WERI-Rb-1 (cell line): ENCODE results near the gene GDF10.
A peak's percentile ranks its signal among the peaks of the same experiment; 100 is the strongest.

Experiments used
- DNase-seq: peaks from one replicate; pipeline ENCODE4 v3.0.0-alpha.2; 2020
- H3K27ac ChIP-seq: fragments of 250-450 bp; sonication (Bioruptor Pico); 2 replicates; pipeline ENCODE4 v1.5.1; 2020; ENCODE audit warnings: mild to moderate bottlenecking, moderate library complexity
- H3K27me3 ChIP-seq: fragments of 250-450 bp; sonication (Bioruptor Pico); 2 replicates; pipeline ENCODE4 v1.5.1; 2021; ENCODE audit warnings: mild to moderate bottlenecking, low read depth, moderate library complexity; ENCODE audit not compliant: insufficient read depth, severe bottlenecking
- H3K36me3 ChIP-seq: fragments of 250-450 bp; sonication (Bioruptor Pico); 2 replicates; pipeline ENCODE4 v1.5.1; 2020; ENCODE audit warnings: mild to moderate bottlenecking, moderate library complexity
- H3K4me3 ChIP-seq: 2 replicates; pipeline ENCODE4 v1.5.1; 2011; ENCODE audit warnings: low read depth, mild to moderate bottlenecking, control low read depth, low read length
- H3K9me3 ChIP-seq: fragments of 250-450 bp; sonication (Bioruptor Pico); 2 replicates; pipeline ENCODE4 v1.5.1; 2021; ENCODE audit warnings: mild to moderate bottlenecking, moderate library complexity; ENCODE audit not compliant: severe bottlenecking
- TF ChIP-seq, protein P1 (sequence below): IDR thresholded peaks from 2 replicates; pipeline ENCODE4 v1.5.1; 2011; ENCODE audit warnings: low read depth, mild to moderate bottlenecking, control low read depth, inconsistent platforms, low read length

The GDF10 gene

DNA sequence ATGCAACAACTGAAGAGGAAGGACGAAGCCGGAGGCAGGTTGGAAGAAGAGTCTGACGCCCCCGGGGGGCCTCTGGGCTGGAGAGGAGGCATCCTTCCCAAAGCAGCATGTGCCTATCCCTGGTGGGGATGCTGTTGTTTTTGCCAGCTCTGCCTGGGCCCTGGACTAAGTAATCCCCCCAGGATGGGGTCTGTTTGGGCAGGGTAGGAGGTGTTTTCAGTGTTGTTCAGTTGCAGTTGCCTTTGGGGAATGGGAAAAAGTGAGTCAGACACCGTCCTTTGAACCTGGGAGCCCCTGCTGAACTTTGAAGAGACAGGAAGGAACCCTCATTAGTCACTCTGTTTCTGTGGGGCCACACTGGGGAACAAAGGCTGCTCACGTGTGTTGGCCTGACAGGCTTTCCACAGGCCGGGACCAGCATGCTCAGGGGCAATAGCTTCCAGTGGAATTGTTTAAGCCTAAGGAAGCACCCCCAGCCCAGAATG lies 35.2 kb upstream of the GDF10 start:
- DNase-seq: no peak
- no peaks in the 10 kb centered on the region for H3K9me3 ChIP-seq

DNA sequence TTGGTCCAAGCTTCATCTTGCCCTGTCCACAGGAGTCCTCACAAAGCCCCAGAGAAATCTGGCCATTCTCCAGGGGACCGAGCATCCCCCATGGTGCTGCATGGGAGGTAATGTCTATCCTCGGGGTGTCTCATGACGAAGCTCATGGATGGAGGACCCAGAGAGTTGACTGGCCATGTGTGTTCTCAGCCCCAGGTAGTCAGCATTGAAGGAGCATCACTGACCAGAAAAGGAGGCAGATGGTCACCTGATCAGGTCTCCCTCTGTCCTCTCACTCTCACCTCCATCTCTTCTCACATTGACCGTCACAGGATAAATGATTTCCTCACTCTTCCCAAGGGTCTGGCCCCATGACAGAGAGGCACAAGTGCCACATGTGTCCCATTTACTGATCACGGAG lies 33.4 kb upstream of the GDF10 start:
- no peak for DNase-seq
- TF ChIP-seq, protein P1, sequence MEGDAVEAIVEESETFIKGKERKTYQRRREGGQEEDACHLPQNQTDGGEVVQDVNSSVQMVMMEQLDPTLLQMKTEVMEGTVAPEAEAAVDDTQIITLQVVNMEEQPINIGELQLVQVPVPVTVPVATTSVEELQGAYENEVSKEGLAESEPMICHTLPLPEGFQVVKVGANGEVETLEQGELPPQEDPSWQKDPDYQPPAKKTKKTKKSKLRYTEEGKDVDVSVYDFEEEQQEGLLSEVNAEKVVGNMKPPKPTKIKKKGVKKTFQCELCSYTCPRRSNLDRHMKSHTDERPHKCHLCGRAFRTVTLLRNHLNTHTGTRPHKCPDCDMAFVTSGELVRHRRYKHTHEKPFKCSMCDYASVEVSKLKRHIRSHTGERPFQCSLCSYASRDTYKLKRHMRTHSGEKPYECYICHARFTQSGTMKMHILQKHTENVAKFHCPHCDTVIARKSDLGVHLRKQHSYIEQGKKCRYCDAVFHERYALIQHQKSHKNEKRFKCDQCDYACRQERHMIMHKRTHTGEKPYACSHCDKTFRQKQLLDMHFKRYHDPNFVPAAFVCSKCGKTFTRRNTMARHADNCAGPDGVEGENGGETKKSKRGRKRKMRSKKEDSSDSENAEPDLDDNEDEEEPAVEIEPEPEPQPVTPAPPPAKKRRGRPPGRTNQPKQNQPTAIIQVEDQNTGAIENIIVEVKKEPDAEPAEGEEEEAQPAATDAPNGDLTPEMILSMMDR: no peak
- Histone ChIP-seq H3K27me3 (no peaks in the 10 kb centered on the region), H3K36me3 (no peaks in the 10 kb centered on the region), H3K27ac (no peak overlapping the region), H3K4me3 (no peak overlapping the region), H3K9me3 (no peaks in the 10 kb centered on the region)

More for the DNA sequence above, 35.2 kb upstream of the GDF10 start:
- H3K36me3 ChIP-seq: no peaks in the 10 kb centered on the region
- TF ChIP-seq, protein P1: no peak
- H3K27me3 ChIP-seq: no peaks in the 10 kb centered on the region
- no peak overlapping the region for H3K27ac ChIP-seq
- H3K4me3 ChIP-seq: no peak overlapping the region

DNA sequence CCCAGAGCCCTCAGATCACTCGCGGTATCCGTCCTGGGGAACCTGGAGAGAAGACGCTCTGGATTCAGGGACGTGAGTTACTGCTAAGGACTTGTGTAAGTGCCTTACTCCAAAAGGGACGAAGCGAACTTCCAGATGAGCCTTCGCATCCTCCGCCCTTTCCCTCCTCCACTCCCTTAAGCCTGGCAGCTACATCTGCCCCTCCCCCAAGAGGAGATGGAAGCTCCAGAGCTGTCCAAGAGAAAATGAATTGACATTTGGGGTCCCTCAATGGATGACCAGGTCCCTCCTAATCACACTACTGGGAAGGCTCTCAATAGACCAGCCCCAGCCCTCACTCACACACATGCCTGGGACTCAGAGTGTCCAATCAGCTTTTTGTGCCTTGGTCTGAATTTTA lies 31.3 kb upstream of the GDF10 start:
- Histone ChIP-seq H3K9me3 (peaks cover 3% of the 10 kb centered on the region), H3K27ac (no peak overlapping the region), H3K4me3 (no peak overlapping the region), H3K36me3 (no peaks in the 10 kb centered on the region), H3K27me3 (no peaks in the 10 kb centered on the region)
- TF ChIP-seq, protein P1: no peak
- DNase-seq: no peak

DNA sequence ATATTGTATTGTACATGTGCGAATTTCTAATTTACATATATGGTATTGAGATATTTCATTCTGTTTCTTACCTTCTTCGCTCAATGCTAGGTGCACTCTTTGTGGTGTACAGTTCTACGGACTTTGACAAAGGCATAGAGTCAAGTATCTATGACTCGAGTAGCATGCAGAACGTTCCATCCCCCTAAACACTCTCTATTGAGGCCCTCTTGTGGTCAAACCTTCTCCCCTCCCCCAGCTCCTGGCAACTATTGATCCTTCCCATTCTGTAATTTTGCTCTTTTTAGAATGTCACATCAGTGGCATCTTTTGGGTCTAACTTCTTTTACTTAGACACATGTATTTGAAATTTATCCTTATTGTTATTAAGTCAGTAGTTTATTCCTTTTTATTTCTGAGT lies 30.7 kb upstream of the GDF10 start:
- H3K27ac ChIP-seq: no peak overlapping the region
- DNase-seq: peak; percentile 40
- H3K36me3 ChIP-seq: no peaks in the 10 kb centered on the region
- TF ChIP-seq, protein P1: peak; percentile 71
- H3K4me3 ChIP-seq: no peak overlapping the region
- peaks cover 3% of the 10 kb centered on the region for H3K9me3 ChIP-seq
- H3K27me3 ChIP-seq: no peaks in the 10 kb centered on the region

DNA sequence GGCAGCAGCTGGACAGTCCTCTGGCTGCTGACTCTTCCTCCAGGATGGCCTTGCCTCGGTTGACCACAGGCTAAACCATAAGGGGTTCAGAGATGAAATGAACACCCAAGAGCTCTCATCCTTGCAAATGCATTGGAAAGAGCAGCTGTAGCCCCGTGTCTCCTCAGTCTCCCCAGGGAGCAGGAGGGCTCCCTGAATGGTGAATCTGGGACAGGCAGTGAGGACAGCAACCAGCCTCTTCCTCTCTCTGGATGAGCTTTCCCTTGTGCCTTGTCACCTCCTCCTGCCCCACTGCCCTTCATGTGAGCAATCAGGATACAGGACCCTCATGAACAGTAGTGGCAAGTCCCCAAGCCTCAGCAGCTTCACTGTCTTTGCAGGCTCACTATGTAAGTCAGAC lies 23.9 kb upstream of the GDF10 start:
- peaks cover 3% of the 10 kb centered on the region for H3K9me3 ChIP-seq
- H3K27ac ChIP-seq: no peak overlapping the region
- DNase-seq: no peak
- TF ChIP-seq, protein P1: no peak
- no peak overlapping the region for H3K4me3 ChIP-seq
- H3K27me3 ChIP-seq: no peaks in the 10 kb centered on the region
- no peaks in the 10 kb centered on the region for H3K36me3 ChIP-seq

DNA sequence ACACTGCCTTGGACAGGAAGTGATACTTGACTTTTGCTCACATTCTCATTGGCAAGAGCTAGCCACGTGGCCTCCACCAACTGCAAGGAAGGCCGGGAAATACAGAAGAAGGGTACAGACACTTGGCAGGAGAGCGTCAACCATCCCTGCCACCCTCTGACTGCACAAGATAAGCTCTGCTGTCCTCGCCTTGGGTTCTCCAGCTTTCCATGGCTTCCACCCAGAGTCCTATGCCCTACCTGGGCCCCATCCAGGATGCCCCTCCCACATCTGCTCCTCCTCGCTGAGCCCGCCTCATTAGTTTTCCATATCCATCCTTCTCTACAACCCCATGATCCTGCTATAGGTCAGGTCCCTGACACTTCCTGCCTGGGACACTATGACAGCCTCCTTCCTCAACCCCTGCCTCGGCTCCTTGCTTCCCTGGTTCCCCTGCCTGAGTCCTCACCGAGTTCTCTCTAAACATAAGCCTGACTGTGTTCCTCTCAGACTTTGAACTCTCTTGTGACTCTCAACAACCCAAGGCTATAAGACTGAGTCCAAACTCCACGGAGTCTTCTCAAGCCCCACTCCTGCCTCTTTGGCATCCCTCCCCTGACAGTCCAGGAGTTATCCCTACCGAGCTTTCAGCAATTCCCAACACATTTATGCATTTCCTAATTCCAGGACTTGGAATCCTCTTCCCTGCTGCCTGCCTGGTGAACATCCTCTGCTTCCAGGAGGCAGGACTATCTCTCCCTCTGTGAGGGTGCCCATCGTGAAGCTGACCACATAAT lies 23.2 kb upstream of the GDF10 start:
- Histone ChIP-seq H3K27ac (no peak overlapping the region), H3K4me3 (no peak overlapping the region), H3K36me3 (no peaks in the 10 kb centered on the region), H3K9me3 (peaks cover 3% of the 10 kb centered on the region), H3K27me3 (no peaks in the 10 kb centered on the region)
- DNase-seq: no peak
- TF ChIP-seq, protein P1: no peak
